Measurements from ENCODE around the gene RTP2. TPM values are rescaled to one million over a fixed set of nuclear protein-coding genes. Genes with fewer than 3 reads are reported as not detected.
"Not testable (repeated sequence)": the region's sequence is repeated elsewhere in the genome, so short reads cannot be mapped to it uniquely, and the experiment has no call there.

The RTP2 gene
- total and polyA plus RNA-seq, 5 donors from 2014 or later, result not detected

DNA sequence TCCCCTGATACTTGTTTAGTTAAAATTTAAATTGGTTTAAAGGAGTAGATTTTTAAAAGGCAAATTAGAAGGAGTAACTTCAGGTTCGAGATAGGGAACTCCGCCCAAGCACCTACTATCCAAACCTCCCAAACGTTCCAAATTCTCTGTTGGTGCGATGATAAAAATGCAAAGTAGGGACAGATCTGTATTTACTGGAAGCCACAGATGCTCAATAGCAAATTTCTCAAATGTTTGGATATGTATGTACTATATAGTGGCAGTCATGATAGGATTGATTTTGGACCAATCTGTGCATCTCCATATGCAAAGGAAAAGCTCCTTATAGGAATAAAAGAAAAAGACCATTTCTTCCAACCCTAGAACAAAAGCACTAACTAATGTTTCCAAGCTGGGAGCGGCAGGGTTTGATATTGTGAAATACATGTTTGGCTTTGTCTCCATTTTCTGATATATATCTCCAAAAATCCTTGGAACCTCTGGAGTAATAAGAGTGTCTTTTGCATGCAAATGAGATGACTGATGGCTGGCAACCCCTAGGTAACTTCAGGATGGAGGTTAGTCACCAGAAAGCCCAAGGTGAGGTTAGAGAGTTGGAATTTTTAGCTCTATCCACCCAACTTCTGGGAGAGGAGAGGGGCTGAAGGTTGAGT is 15.6 kb downstream of the RTP2 start:
- no peak overlapping the region for H3K27ac Mint-ChIP-seq
- H3K27me3 Mint-ChIP-seq, result peaks cover 33% of the 10 kb centered on the region
- no peak for DNase-seq

DNA sequence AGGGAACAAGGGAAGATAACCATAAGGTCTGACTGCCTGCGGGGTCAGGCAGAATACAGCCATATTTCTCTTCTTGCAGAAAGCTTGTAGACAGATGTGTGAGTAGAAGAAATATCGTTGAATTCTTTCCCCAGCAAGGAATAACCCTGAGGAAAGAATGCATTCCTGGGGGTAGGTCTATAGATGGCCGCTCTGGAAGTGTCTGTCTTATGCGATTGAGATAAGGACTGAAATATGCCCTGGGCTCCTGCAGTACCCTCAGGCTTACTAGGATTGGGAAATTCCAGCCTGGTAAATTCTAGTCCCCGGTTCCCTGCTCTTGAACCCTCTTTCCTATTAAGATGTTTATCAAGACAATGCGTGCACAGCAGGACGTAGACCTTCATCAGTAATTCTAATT is 16.4 kb downstream of the RTP2 start:
- peaks cover 16% of the 10 kb centered on the region for H3K27me3 ChIP-seq (ENCODE audit: control insufficient read depth, insufficient read depth, low read length)
- Mint-ChIP-seq H3K4me3 (no peak overlapping the region), H3K4me1 (no peaks in the 10 kb centered on the region), H3K27ac (no peak overlapping the region), H3K27me3 (peaks cover 31% of the 10 kb centered on the region), H3K9me3 (peaks cover 0 to 18% (median 5%) of the 10 kb centered on the region in 7 donors), H3K36me3 (no peaks in the 10 kb centered on the region)
- H3K36me3 ChIP-seq (ENCODE audit: control insufficient read depth, insufficient read depth, low read length), result no peaks in the 10 kb centered on the region
- H3K9me3 ChIP-seq (ENCODE audit: control insufficient read depth in 2 of 2, low read length in 2 of 2), result peaks cover 0 to 6% of the 10 kb centered on the region in 2 experiments
- no peak for ATAC-seq (ENCODE audit: low read depth in 2 of 2)
- H3K4me1 ChIP-seq (ENCODE audit: control insufficient read depth, insufficient read depth, low read length, poor library complexity, severe bottlenecking), result no peaks in the 10 kb centered on the region
- DNase-seq, result no peak
- no peak overlapping the region for H3K4me3 ChIP-seq (ENCODE audit: low read depth, low read length)
- H3K27ac ChIP-seq (ENCODE audit: insufficient read depth, low read length, poor library complexity, severe bottlenecking), result no peak overlapping the region

More for the DNA sequence above, 15.6 kb downstream of the RTP2 start:
- Mint-ChIP-seq H3K4me3 (no peak overlapping the region), H3K4me1 (no peaks in the 10 kb centered on the region), H3K36me3 (no peaks in the 10 kb centered on the region), H3K9me3 (peaks cover 0 to 18% (median 5%) of the 10 kb centered on the region in 7 donors)
- H3K36me3 ChIP-seq (ENCODE audit: control insufficient read depth, insufficient read depth, low read length), result no peaks in the 10 kb centered on the region
- no peak for ATAC-seq (ENCODE audit: low read depth in 2 of 2)
- no peaks in the 10 kb centered on the region for H3K4me1 ChIP-seq (ENCODE audit: control insufficient read depth, insufficient read depth, low read length, poor library complexity, severe bottlenecking)
- H3K4me3 ChIP-seq (ENCODE audit: low read depth, low read length), result no peak overlapping the region
- H3K27ac ChIP-seq (ENCODE audit: insufficient read depth, low read length, poor library complexity, severe bottlenecking), result no peak overlapping the region
- H3K9me3 ChIP-seq (ENCODE audit: control insufficient read depth in 2 of 2, low read length in 2 of 2), result peaks cover 0 to 6% of the 10 kb centered on the region in 2 experiments
- peaks cover 16% of the 10 kb centered on the region for H3K27me3 ChIP-seq (ENCODE audit: control insufficient read depth, insufficient read depth, low read length)

DNA sequence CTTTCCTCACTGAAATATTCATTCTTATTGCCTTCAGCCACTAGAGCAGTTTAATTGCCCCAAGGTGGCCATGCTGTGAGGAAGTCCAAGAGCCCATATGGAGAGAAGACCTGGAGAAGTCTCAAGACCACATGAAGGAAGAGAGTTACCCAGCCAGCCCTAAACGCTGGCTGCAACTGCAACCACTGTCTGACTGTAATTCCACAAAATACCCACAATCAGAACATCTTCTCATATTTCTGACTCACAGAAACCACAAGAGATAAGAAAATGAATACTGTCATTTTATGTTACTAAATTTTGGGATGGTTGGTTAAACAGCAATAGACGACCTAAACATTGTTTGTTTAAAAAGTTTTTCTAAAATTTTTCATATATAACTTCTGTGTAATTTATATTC is 17.5 kb downstream of the RTP2 start:
- Mint-ChIP-seq H3K27me3 (peaks cover 27% of the 10 kb centered on the region), H3K27ac (no peak overlapping the region), H3K4me3 (no peak overlapping the region), H3K9me3 (peaks cover 0 to 18% (median 5%) of the 10 kb centered on the region in 7 donors), H3K36me3 (no peaks in the 10 kb centered on the region), H3K4me1 (no peaks in the 10 kb centered on the region)
- Histone ChIP-seq H3K9me3 (ENCODE audit: control insufficient read depth in 2 of 2, low read length in 2 of 2) (peaks cover 0 to 6% of the 10 kb centered on the region in 2 experiments), H3K4me3 (ENCODE audit: low read depth, low read length) (no peak overlapping the region), H3K4me1 (ENCODE audit: control insufficient read depth, insufficient read depth, low read length, poor library complexity, severe bottlenecking) (no peaks in the 10 kb centered on the region), H3K27ac (ENCODE audit: insufficient read depth, low read length, poor library complexity, severe bottlenecking) (no peak overlapping the region), H3K36me3 (ENCODE audit: control insufficient read depth, insufficient read depth, low read length) (no peaks in the 10 kb centered on the region), H3K27me3 (ENCODE audit: control insufficient read depth, insufficient read depth, low read length) (peaks cover 12% of the 10 kb centered on the region)
- DNase-seq, result no peak
- no peak for ATAC-seq (ENCODE audit: low read depth in 2 of 2)

DNA sequence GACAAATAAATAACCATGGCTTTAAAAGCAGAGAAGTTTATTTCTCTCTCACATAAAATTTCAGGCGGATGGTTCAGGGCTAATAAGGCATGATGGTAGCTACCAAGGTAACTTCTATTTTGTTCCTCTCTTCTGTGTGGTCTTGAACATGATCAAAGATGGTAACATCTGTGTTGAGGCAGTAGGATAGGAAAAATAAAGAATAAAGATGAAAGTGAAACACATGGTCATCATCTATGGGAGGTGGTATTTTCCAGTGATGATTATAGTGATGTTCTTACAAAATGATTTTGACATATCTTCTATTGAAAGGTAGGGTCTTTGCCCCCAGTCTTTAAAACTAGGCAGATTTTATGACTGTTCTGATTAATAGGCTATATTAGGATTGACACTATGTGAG is 17.9 kb downstream of the RTP2 start:
- peaks cover 0 to 18% (median 5%) of the 10 kb centered on the region in 7 donors for H3K9me3 Mint-ChIP-seq
- peaks cover 27% of the 10 kb centered on the region for H3K27me3 Mint-ChIP-seq
- no peaks in the 10 kb centered on the region for H3K36me3 ChIP-seq (ENCODE audit: control insufficient read depth, insufficient read depth, low read length)
- no peak overlapping the region for H3K4me3 Mint-ChIP-seq
- peaks cover 0 to 2% (median 0%) of the 10 kb centered on the region in 4 donors for H3K4me1 Mint-ChIP-seq
- H3K27ac Mint-ChIP-seq, result no peak overlapping the region
- peaks cover 8% of the 10 kb centered on the region for H3K27me3 ChIP-seq (ENCODE audit: control insufficient read depth, insufficient read depth, low read length)
- ATAC-seq (ENCODE audit: low read depth in 2 of 2), result no peak
- no peak overlapping the region for H3K4me3 ChIP-seq (ENCODE audit: low read depth, low read length)
- H3K9me3 ChIP-seq (ENCODE audit: control insufficient read depth in 2 of 2, low read length in 2 of 2), result peaks cover 0 to 6% of the 10 kb centered on the region in 2 experiments
- DNase-seq, result no peak
- no peaks in the 10 kb centered on the region for H3K36me3 Mint-ChIP-seq
- H3K4me1 ChIP-seq (ENCODE audit: control insufficient read depth, insufficient read depth, low read length, poor library complexity, severe bottlenecking), result no peaks in the 10 kb centered on the region
- no peak overlapping the region for H3K27ac ChIP-seq (ENCODE audit: insufficient read depth, low read length, poor library complexity, severe bottlenecking)

DNA sequence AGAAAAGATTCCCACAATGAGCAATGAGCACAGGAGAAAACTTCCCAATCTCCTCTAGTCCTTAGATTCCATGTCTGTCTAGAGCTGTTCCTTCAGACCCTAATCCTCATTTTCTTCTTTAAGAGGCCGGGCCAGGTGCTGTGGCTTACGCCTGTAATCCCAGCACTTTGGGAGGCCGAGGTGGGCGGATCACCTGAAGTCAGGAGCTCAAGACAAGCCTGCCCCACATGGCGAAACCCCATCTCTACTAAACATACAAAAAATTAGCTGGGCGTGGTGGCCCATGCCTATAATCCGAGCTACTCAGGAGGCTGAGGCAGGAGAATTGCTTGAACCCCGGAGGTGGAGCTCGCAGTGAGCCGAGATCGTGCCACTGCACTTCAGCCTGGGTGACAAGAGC is 20.6 kb downstream of the RTP2 start:
- peaks cover 34% of the 10 kb centered on the region for H3K27me3 Mint-ChIP-seq
- ATAC-seq (ENCODE audit: low read depth in 2 of 2), result not testable (repeated sequence)

GRCh38 chr3:187679638-187680396 is 22.5 kb downstream of the RTP2 start:
- H3K27ac Mint-ChIP-seq, result no peak overlapping the region
- peaks cover 4% of the 10 kb centered on the region for H3K27me3 ChIP-seq (ENCODE audit: control insufficient read depth, insufficient read depth, low read length)
- no peaks in the 10 kb centered on the region for H3K36me3 ChIP-seq (ENCODE audit: control insufficient read depth, insufficient read depth, low read length)
- H3K4me1 Mint-ChIP-seq, result peaks cover 0 to 2% (median 0%) of the 10 kb centered on the region in 4 donors
- DNase-seq (peak; percentile 44 to 60 (median 59)), ATAC-seq (ENCODE audit: low read depth in 2 of 2) (peak; percentile 40 to 59)
- no peaks in the 10 kb centered on the region for H3K9me3 ChIP-seq (ENCODE audit: control insufficient read depth in 2 of 2, low read length in 2 of 2)
- peaks cover 0 to 6% (median 4%) of the 10 kb centered on the region in 7 donors for H3K9me3 Mint-ChIP-seq
- H3K4me3 Mint-ChIP-seq, result no peak overlapping the region
- no peaks in the 10 kb centered on the region for H3K4me1 ChIP-seq (ENCODE audit: control insufficient read depth, insufficient read depth, low read length, poor library complexity, severe bottlenecking)
- H3K36me3 Mint-ChIP-seq, result no peaks in the 10 kb centered on the region
- peaks cover 41% of the 10 kb centered on the region for H3K27me3 Mint-ChIP-seq
- no peak overlapping the region for H3K4me3 ChIP-seq (ENCODE audit: low read depth, low read length)
- no peak overlapping the region for H3K27ac ChIP-seq (ENCODE audit: insufficient read depth, low read length, poor library complexity, severe bottlenecking)

More for the DNA sequence above, 20.6 kb downstream of the RTP2 start:
- H3K36me3 Mint-ChIP-seq; H3K9me3 ChIP-seq (ENCODE audit: control insufficient read depth in 2 of 2, low read length in 2 of 2); H3K36me3 ChIP-seq (ENCODE audit: control insufficient read depth, insufficient read depth, low read length); DNase-seq; H3K4me1 Mint-ChIP-seq; H3K27ac ChIP-seq (ENCODE audit: insufficient read depth, low read length, poor library complexity, severe bottlenecking); H3K4me3 Mint-ChIP-seq; H3K27me3 ChIP-seq (ENCODE audit: control insufficient read depth, insufficient read depth, low read length); H3K4me3 ChIP-seq (ENCODE audit: low read depth, low read length); H3K27ac Mint-ChIP-seq; H3K4me1 ChIP-seq (ENCODE audit: control insufficient read depth, insufficient read depth, low read length, poor library complexity, severe bottlenecking): not testable (repeated sequence)
- H3K9me3 Mint-ChIP-seq, result peaks cover 0 to 16% (median 5%) of the 10 kb centered on the region in 7 donors

- Histone ChIP-seq H3K9me3 (ENCODE audit: control insufficient read depth in 2 of 2, low read length in 2 of 2) (no peaks in the 10 kb centered on the region), H3K27ac (ENCODE audit: insufficient read depth, low read length, poor library complexity, severe bottlenecking) (no peak overlapping the region), H3K27me3 (ENCODE audit: control insufficient read depth, insufficient read depth, low read length) (peaks cover 11% of the 10 kb centered on the region), H3K4me1 (ENCODE audit: control insufficient read depth, insufficient read depth, low read length, poor library complexity, severe bottlenecking) (no peaks in the 10 kb centered on the region), H3K36me3 (ENCODE audit: control insufficient read depth, insufficient read depth, low read length) (no peaks in the 10 kb centered on the region), H3K4me3 (ENCODE audit: low read depth, low read length) (no peak overlapping the region)
- ATAC-seq (ENCODE audit: low read depth in 2 of 2) (no peak), DNase-seq (peak in 2 of 3 donors; percentile 10 to 49)
- H3K27me3 Mint-ChIP-seq, result peaks cover 52% of the 10 kb centered on the region
- H3K9me3 Mint-ChIP-seq, result peaks cover 0 to 3% (median 0%) of the 10 kb centered on the region in 7 donors
- no peaks in the 10 kb centered on the region for H3K36me3 Mint-ChIP-seq
- H3K27ac Mint-ChIP-seq, result peak overlapping the region in 1 of 3 donors; percentile 26
- H3K4me1 Mint-ChIP-seq, result peaks cover 0 to 2% (median 0%) of the 10 kb centered on the region in 4 donors
- no peak overlapping the region for H3K4me3 Mint-ChIP-seq
These were observed 23.6 kb downstream of the RTP2 start for GRCh38 chr3:187678726-187679268.

Measured in CD4-positive, CD25-positive, alpha-beta regulatory T cell (primary cell).